Fibroblast of the aortic adventitia (primary cell): ENCODE results near the gene KCNB1. TPM values are rescaled to one million over a fixed set of nuclear protein-coding genes. Genes with fewer than 3 reads are reported as not detected.
A peak's percentile ranks its signal among the peaks of the same experiment; 100 is the strongest.

Experiments
- DNase-seq: peaks from one replicate; pipeline ENCODE4 v3.0.0-alpha.2; 2010; ENCODE audit warnings: low read depth
- H3K4me3 ChIP-seq: 2 replicates; pipeline ENCODE4 v1.5.1; 2011; ENCODE audit warnings: low read depth, mild to moderate bottlenecking, control low read depth, low read length, moderate library complexity
- CTCF ChIP-seq: IDR thresholded peaks from 2 replicates; pipeline ENCODE4 v1.5.1; 2011; ENCODE audit warnings: mild to moderate bottlenecking, low read length, control low read depth, inconsistent platforms; ENCODE audit not compliant: insufficient read depth
- total RNA-seq: library from RNA; depleted of rRNA; stranded (reverse); fragments of >200 nt; gene quantifications from 2 replicates; pipeline ENCODE4 v1.2.3, GENCODE V29; 2012; ENCODE audit warnings: low replicate concordance

Gene KCNB1
- total RNA-seq, 1 donor: 0.27 TPM

DNA sequence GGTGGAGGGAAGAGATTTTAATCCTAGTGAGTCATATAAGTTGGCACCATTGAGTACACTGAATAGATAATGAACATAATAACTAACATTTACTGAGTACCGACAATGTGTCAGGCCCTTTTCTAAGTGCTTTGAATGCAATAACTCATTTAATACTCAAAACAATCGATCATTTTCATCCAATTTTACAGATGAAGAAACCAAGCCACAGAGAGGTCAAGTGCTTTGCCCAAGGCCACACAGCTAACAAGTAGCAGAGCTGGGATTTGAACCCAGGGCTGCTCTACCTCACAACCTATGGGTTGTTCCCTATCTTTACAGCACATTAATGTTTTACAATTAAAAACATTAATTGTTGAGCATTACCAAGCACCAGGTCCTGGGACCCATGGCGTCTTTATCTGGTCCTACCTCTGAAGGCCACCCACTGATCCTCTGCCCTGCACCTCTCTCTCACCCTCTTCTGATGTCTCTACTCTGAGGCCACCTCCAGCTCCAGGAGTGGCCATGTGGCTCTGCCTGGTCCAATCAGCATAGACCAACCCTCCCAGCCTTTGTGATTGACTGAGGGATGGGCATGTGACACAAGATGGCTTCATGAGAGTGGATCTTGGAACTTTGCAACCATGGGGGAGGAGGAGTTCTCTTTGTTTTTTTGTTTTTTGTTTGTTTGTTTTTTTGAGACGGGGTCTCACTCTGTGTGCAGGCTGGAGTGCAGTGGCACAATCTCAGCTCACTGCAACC lies 83.9 kb downstream of the KCNB1 start:
- TF ChIP-seq CTCF: no peak
- H3K4me3 ChIP-seq: no peak overlapping the region
- no peak for DNase-seq

- TF ChIP-seq CTCF: no peak
- no peak overlapping the region for H3K4me3 ChIP-seq
- peak; percentile 57 for DNase-seq
Measured at GRCh38 chr20:49397525-49397924, 84.9 kb downstream of the KCNB1 start.

- no peak overlapping the region for H3K4me3 ChIP-seq
- no peak for DNase-seq
- TF ChIP-seq CTCF: peak; percentile 38
Measured at GRCh38 chr20:49396230-49396629, 86.2 kb downstream of the KCNB1 start.

DNA sequence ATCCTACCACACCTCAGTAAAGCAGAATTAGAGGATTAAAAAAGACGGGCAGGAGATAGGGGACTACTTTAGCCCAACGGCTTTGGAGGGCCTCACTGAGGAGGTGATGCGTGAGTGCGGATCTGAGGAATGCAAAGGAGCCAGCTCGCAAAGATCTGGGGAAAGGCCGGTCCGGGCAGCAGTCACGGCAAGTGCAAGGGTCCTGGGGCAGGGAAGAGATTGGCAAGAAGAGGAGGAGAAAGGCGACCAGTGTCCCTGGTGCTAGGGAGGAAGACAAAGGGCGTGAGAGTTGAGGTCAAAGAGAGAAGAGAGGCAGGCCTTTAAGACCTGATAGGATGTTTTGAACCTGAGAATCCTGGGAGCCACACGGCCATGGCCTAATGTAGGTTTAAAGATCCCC lies 86.8 kb downstream of the KCNB1 start:
- H3K4me3 ChIP-seq: no peak overlapping the region
- DNase-seq: no peak
- no peak for TF ChIP-seq CTCF

DNA sequence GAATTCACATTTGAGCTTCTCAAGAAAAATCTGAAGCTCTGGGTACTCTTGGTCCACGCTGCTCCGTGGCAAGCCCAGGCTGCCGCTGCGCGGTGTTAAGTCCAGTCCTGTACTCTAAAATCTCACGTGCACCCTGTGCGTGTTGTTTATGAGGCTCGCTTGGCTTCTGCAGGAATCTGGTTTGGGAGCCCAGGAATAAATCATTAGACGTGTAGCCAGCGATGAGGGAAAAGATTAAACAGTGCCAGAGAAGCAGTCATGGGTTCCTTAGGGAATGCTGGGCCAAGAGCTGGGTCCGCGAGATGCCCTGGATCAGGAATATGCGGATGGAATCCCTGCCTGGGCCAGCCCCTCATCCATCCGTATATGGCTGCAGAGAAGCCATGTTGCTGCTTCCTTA lies 87.3 kb downstream of the KCNB1 start:
- H3K4me3 ChIP-seq: no peak overlapping the region
- DNase-seq: peak; percentile 86
- TF ChIP-seq CTCF: no peak

- DNase-seq: no peak
- no peak for TF ChIP-seq CTCF
- no peak overlapping the region for H3K4me3 ChIP-seq
Measured at GRCh38 chr20:49394757-49395156, 87.7 kb downstream of the KCNB1 start.

- peak; percentile 70 for DNase-seq
- TF ChIP-seq CTCF: no peak
- H3K4me3 ChIP-seq: no peak overlapping the region
Measured at GRCh38 chr20:49394264-49394663, 88.2 kb downstream of the KCNB1 start.
